NCI-H2227 treated with DMSO at 0.1 percent for 48 hours (cell line): ENCODE measurements around the gene DDX5.
"Not testable (repeated sequence)": the region's sequence is repeated elsewhere in the genome, so short reads cannot be mapped to it uniquely, and the experiment has no call there.

Experiments used
- DNase-seq: peaks from one replicate; lab custom pipeline; 2025; lab: John Stamatoyannopoulos, UW

DDX5 gene

GRCh38 chr17:64507413-64507782 lies 1.3 kb upstream of the DDX5 start:
- DNase-seq, result peak; percentile 84

GRCh38 chr17:64506576-64507412 lies 705 bp upstream of the DDX5 start, which contains the start of gene CEP95:
TSS of gene CEP95 (plus strand) at chr17:64506977. CDS start at chr17:64507098, 121 bp downstream.
- DNase-seq, result peak; percentile 99

- peak; percentile 86 for DNase-seq
Observed at GRCh38 chr17:64505340-64506200, 519 bp downstream of the DDX5 start.

- DNase-seq, result no peak
Observed at GRCh38 chr17:64504769-64505339, 1.2 kb downstream of the DDX5 start.

- no peak for DNase-seq
Observed at GRCh38 chr17:64503821-64504768, 2.0 kb downstream of the DDX5 start.

GRCh38 chr17:64503341-64503740 lies 2.7 kb downstream of the DDX5 start:
- no peak for DNase-seq

- no peak for DNase-seq
Observed at GRCh38 chr17:64502809-64503208, 3.3 kb downstream of the DDX5 start.

GRCh38 chr17:64502021-64502420 lies 4.1 kb downstream of the DDX5 start:
- DNase-seq, result no peak

- DNase-seq, result no peak
Observed at GRCh38 chr17:64500862-64501765, 5.0 kb downstream of the DDX5 start.

GRCh38 chr17:64500487-64500859 lies 5.6 kb downstream of the DDX5 start:
- no peak for DNase-seq

- no peak for DNase-seq
Observed at GRCh38 chr17:64499805-64500486, 6.1 kb downstream of the DDX5 start.

GRCh38 chr17:64498308-64499203 lies 7.5 kb downstream of the DDX5 start:
- no peak for DNase-seq

GRCh38 chr17:64497565-64498035 lies 8.5 kb downstream of the DDX5 start:
- DNase-seq, result no peak

- peak; percentile 94 for DNase-seq
Observed at GRCh38 chr17:64496786-64497564, 9.1 kb downstream of the DDX5 start, which contains the start of gene POLG2. TSS of gene POLG2 (minus strand) at chr17:64497054. CDS start at chr17:64496968, 86 bp downstream.

- DNase-seq, result no peak
Observed at GRCh38 chr17:64496348-64496785, 9.7 kb downstream of the DDX5 start.

- DNase-seq, result not testable (repeated sequence)
Observed at GRCh38 chr17:64495300-64495699, 10.8 kb downstream of the DDX5 start.

GRCh38 chr17:64494121-64494520 lies 12.0 kb downstream of the DDX5 start:
- no peak for DNase-seq
